Measurements from ENCODE around the gene GPX4.

Gene GPX4

DNA sequence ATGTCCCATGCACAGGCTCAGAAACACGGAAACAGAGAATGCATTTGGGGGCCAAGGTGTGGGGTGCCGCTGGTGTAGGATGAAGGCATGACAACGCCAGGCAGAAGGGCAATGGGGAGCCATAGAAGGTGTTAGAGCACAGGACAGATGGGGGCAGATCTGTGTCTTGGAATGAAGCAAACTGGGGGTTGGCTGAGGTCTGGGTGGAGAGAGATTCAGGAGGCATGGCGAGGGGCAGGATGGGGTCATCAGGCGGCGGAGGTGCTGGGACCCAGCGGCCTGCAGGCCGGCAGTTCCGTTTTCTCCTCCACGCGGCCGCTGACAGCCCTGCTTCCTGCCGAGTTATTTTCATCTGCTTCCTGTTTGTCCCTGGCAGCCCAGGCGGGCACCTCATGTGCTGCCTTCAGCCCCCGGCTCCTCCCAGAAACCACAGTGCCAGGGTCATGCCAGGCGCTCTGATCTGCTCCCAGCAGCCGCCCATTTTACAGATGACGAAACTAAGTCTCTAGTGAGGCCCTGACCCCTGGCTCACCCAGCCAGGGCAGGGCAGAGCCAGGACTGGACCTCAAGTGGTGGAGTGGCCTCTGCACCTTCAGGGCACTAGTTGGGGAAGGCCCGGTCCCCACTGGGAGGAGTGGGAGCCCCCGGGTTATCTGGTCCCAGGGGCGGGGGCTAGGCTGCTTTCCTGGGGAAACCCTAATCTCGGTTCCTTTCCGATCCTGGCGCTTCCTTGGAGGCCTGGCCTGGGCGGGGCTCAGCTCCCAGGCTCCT, 34.6 kb upstream of the GPX4 start:
- no peak for FAIRE-seq

DNA sequence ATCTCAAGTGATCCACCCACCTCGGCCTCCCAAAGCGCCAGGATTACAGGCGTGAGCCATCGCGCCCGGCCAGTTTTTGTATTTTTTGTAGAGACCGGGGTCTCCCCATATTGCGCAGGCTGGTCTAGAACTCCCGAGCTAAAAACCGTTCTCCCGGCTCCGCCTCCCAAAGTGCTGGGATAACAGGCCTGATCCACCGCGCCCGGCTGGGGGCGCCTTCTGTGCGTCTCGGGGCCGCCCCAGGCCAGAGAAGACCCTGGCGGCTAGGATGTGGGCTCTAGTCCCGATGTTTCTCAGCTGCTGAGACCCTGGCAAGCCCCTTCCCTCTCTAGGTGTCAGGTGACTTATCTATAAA, 33.2 kb upstream of the GPX4 start:
- FAIRE-seq, result no peak

GRCh38 chr19:1070931-1071791, 32.6 kb upstream of the GPX4 start:
- no peak for FAIRE-seq

- FAIRE-seq, result no peak
These were observed 31.3 kb upstream of the GPX4 start for GRCh38 chr19:1072371-1073015.

DNA sequence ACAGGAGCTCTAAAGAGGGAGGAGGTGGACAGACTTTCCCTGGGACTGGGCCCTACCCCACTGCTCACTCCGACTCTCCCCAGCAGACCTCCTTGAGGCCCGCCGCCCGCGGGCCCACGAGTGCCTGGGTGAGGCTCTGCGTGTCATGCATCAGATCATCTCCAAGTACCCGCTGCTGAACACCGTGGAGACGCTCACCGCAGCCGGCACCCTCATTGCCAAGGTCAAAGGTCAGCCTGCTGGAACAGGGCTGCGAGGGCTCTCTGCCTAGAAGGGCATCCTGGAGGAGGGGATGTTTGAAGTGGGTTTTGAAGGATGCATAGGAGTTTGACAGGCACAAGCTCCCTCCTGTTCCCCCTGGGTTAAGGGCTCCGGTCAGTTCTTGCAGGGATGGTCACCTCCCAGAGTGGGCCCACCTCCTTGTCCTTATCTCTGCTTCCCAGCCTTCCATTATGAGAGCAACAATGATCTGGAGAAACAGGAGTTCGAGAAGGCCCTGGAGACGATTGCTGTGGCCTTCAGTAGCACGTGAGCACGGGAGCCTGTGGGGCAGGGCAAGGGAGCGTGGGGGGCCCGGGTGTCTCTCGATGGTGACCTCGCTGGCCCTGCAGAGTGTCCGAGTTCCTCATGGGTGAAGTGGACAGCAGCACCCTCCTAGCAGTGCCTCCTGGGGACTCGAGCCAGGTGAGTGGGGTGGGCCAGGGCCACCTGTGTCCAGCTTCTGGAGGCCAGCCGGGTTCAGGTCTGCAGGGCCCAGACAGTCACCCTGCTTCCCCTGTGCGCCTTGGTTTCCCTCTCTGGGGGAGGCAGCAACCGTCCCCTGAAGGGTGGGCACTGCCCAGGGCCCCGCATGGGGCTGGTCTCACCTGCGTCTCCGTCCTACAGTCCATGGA, 30.5 kb upstream of the GPX4 start:
- no peak for FAIRE-seq

DNA sequence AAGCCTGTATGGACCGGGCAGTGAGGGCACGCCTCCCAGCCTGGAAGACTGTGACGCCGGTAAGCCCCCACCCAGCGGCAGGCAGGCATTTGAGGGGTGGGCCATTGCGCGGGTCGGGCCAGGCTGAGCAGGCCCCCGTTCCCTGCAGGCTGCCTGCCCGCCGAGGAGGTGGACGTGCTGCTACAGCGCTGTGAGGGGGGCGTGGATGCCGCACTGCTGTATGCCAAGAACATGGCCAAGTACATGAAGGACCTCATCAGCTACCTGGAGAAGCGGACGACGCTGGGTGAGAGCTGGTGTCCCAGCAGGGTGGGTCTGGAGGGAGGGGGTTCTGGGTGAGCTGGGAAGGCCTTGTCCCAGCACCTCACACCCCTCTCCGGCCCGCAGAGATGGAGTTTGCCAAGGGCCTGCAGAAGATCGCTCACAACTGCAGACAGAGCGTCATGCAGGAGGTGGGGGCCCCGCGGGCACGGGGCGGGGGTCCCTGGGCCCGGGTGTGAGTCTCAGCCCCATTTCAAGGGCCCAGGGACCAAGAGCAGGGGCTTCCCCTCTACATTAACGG, 29.8 kb upstream of the GPX4 start:
- no peak for FAIRE-seq

DNA sequence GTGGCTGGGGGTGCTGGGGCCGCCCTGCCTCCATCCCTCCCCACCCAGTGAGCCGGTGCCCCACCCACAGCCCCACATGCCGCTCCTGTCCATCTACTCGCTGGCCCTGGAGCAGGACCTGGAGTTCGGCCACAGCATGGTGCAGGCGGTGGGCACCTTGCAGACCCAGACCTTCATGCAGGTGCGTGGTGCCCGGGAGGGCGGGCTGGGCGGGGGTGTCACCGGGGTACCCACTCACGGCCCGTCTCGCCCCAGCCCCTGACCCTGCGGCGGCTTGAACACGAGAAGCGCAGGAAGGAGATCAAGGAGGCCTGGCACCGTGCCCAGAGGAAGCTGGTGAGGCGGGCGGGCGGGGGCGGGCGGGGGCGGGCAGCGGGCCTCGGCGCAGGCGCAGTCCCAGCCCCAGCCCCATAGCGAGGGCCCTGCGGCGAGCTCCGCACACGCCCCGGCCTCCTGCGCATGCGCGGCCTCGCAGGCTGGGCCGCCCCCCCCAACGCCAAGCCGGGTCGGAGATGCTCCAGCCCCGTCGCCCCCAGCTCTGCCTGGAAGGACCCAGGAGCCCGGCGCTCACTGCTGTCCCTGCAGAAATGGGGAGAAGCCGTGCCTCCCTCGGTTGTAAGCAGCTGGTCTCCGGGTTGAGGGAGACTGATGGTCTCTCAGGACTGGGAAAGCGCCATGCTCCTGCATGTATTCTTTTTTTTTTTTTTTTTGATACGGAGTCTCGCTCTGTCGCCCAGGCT, 29.1 kb upstream of the GPX4 start:
- FAIRE-seq, result no peak

DNA sequence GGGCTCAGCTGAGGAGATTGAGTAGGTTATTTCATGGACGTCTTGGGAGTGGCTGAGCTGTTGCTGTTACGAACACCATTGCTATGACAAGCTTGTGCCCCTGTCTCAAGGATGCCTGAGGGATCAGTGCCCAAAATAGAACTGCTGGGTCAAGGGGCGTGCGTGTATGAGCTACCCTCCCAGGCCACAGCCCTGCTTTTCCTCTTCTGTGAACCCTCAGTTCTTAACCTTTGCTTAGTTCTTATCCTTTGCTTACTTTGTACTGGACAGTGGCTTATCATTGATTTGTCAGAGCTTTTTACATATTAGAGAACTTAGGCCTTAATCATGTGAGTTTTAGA, 27.8 kb upstream of the GPX4 start:
- no peak for FAIRE-seq

DNA sequence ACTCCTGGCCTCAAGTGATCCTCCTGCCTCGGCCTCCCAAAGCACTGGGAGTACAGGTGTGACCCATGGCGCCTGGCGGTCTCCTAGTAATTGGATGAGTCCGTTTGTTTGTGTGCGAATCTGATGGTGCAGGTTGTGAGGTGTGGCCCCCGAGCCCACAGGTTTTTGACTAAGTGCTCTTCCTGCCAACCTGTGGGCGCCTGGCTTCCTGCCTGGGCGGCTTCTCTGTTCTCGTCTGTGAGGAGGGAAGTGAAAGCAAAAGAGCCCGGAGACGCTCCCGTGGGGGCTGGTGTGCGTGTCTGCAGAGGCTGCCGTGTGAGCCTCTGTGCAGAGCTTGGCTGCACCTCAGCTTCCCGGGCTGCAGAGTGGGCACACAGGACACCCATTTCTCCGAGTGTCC, 26.8 kb upstream of the GPX4 start:
- no peak for FAIRE-seq

DNA sequence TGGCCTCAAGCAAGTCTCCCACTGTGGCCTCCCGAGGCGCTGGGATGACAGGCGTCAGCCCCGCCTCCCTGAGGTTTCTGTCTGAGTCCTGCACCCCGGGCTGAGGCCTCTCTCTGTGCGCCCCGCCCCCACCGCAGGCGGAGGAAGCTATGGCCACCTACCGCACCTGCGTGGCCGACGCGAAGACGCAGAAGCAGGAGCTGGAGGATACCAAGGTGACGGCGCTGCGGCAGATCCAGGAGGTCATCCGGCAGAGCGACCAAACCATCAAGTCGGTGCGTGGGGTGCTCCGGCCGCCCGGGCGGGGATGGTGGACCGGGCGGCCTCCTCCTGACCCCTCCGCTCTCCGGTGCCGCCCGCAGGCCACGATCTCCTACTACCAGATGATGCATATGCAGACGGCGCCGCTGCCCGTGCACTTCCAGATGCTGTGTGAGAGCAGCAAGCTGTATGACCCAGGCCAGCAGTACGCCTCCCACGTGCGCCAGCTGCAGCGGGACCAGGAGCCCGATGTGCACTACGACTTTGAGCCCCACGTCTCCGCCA, 24.2 kb upstream of the GPX4 start:
- no peak for FAIRE-seq

GRCh38 chr19:1080360-1081161, 23.2 kb upstream of the GPX4 start:
- FAIRE-seq, result no peak

DNA sequence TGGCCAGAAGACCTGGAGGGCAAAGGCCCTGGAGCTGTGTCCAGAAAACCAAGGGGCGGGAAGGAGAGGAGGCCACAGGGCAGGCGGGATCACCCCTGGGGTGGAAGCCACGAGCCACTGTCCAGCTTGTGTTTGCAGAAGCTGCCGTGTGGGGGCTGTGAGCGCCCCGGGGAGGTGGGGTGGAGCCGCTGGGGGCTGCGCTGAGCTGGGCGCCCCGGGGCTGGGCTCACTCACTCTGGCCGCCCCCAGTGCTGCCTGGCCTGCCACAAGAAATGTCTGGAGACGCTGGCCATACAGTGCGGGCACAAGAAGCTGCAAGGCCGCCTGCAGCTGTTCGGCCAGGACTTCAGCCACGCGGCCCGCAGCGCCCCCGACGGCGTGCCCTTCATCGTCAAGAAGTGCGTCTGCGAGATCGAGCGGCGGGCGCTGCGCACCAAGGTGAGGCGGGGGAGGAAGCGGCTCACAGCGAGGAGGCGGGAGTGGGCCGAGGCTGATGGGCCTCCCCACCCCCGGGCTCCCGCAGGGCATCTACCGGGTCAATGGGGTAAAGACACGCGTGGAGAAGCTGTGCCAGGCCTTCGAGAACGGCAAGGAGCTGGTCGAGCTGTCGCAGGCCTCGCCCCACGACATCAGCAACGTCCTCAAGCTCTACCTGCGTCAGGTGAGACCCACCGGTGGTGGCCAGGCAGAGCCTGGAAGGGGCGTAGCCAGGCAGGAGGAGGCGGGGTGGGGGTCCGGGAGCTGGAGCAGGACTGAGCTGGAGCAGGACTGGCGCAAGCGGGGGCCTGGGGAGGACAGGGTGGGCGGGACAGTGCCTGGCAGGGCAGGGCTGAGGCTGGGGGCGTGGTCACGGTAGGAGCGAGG, 22.3 kb upstream of the GPX4 start:
- no peak for FAIRE-seq

GRCh38 chr19:1082165-1082927, 21.4 kb upstream of the GPX4 start:
- no peak for FAIRE-seq

GRCh38 chr19:1082928-1083816, 20.6 kb upstream of the GPX4 start:
- FAIRE-seq, result no peak

GRCh38 chr19:1084024-1084868, 19.5 kb upstream of the GPX4 start:
- FAIRE-seq, result no peak

DNA sequence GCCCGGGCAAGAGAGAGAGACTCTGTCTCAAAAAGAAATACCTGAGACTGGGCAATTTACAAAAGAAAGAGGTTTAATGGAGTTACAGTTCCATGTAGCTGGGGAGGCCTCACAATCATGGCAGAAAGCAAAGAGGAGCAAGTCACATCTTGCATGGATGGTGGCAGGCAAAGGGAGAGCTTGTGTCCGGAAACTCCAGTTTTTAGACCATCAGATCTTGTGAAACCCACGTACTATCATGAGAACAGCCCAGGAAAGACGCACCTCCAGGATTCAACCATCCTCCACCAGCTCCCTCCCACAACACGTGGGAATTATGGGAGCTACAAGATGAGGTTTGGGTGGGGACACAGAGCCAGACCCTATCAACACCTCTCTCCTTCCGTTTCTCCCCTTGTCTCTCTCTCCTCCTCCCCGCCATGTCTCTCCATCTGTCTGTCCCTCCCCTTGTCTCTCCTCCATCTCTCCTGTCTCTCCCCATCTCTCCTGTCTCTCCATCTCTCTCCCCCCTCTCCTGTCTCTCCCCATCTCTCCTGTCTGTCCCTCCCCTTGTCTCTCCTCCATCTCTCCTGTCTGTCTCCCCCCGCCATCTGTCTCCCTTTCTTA, 18.6 kb upstream of the GPX4 start:
- no peak for FAIRE-seq

All from TTC549 (cell line).